DLD1 (cell line): Measurements from ENCODE around the gene MERTK.
"Not testable (repeated sequence)": the region's sequence is repeated elsewhere in the genome, so short reads cannot be mapped to it uniquely, and the experiment has no call there.

Source experiments
- in situ Hi-C: cut with HindIII; loops from 2 replicates; pipeline ENCODE4 v1.10.0; 2017; ENCODE audit warnings: low sequenced_read_pairs

The MERTK gene

GRCh38 chr2:111909079-111909478 lies 10.7 kb downstream of the MERTK start:
- in situ Hi-C loops = no loop called here

- in situ Hi-C loops = not testable (repeated sequence)
These were observed 11.6 kb downstream of the MERTK start for GRCh38 chr2:111909997-111910396.

- in situ Hi-C loops = no loop called here
These were observed 12.3 kb downstream of the MERTK start for GRCh38 chr2:111910609-111911277.

GRCh38 chr2:111911295-111911977 lies 13.0 kb downstream of the MERTK start:
- in situ Hi-C loops = not testable (repeated sequence)

- in situ Hi-C loops = no loop called here
These were observed 14.1 kb downstream of the MERTK start for GRCh38 chr2:111912547-111912946.

DNA sequence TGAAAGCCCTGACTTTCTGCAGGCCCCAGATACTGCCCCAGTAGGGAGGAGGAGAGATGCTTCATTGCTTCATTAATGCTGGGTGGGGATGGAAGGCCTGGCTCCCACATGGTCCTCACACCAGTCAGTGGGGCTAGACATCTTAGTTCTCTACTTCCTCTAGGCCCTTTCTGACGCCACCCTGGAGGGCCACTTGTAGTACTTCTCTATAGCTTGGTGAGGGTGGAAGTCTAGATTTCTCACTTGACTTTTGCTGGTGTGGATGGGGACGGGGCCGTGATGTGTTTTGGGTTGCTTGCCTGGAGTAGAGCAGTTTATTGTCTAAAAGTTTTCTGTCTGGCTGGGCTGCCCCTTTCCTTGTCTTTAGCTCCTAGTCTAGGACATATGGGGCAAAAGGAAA lies 18.7 kb downstream of the MERTK start:
- in situ Hi-C loops = no loop called here

GRCh38 chr2:111918383-111918806 lies 20.0 kb downstream of the MERTK start:
- in situ Hi-C loops = no loop called here

DNA sequence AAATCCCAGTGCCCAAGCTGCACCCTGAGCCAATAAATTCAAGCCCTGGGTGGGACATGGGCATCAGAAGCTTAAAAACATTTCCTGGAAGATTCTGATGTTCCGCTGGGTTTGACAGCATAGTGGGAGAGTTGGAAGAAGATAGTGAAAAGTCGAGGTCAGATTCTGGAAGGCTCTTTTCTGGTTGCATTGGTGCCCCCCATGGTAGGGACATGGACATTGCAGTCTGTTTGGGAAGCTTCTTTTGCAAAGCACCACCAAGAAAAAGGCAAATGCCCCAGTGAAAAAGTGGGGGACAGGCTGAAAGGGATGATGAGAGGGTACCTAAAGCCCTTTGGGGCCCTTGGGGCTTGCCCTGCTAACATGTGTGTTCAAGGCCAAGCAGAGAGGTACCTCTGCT lies 21.0 kb downstream of the MERTK start:
- in situ Hi-C loops = no loop called here

DNA sequence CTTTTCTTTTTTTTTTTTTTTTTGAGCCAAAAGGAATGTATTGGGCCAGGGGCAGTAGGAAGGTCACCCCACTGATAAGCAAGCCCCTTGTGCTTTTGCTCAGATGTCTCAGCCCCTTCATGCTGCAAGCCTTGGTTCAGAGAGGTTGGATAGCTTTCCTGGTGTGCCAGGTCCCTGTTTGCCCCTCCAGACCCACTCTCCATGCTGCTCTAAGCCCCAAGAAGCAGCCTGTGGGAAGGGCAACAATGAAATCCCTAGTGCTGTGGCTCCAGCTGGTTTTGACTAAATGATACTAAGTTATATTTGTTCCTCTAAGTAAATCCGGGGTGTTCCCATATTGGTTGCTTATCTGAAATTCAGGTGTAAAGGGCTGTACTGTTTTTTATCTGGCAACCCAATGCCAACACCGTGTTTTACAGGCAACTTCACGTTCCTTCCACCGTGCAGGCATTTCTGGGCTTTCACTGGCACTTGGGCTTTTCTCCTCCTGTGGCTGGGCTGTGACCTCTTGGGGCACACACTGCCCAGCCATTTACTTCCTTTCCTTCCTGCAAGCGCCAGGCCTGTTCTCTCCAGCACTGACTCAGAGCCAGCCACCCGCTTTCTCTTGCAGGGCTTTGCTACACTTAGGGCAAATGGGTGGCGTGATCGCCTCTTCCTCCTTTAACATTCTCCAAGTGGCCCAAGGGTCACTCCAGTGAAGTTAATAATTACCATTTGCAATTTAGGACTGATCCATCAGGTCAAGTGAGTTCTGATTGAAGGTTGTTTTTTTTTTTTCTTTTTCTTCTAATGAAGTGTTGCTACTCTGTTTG lies 21.6 kb downstream of the MERTK start:
- in situ Hi-C loops = no loop called here

DNA sequence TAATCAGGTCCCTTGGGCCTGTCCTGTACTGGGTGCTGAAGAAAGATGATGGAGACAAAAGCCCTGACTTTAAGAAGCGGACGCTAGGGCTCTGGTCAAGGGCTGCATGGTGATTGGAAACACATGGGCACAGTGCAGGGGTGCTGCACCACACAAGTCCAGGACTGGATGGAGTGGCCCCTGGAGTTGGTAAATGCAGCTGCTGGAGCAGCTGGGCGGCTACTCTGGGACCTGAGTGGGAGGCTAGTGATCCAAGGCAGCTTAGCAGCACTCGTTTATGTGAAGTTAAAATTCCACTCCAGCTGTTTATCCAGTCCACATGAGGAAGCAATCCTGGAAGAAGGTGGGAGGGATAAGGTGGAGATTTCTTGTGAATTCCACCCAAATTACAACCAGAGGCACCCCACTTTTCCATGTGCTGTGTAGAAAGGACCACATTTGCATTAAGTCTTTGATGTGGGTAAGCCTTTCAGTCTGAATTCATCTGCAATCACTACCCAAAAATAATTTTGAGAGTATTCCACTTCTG lies 24.9 kb downstream of the MERTK start:
- in situ Hi-C loops = no loop called here

GRCh38 chr2:111924617-111925107 lies 26.3 kb downstream of the MERTK start:
- in situ Hi-C loops = no loop called here

- in situ Hi-C loops = no loop called here
These were observed 29.3 kb downstream of the MERTK start for GRCh38 chr2:111927723-111928122.

- in situ Hi-C loops = no loop called here
These were observed 32.0 kb downstream of the MERTK start for GRCh38 chr2:111930409-111930808.

DNA sequence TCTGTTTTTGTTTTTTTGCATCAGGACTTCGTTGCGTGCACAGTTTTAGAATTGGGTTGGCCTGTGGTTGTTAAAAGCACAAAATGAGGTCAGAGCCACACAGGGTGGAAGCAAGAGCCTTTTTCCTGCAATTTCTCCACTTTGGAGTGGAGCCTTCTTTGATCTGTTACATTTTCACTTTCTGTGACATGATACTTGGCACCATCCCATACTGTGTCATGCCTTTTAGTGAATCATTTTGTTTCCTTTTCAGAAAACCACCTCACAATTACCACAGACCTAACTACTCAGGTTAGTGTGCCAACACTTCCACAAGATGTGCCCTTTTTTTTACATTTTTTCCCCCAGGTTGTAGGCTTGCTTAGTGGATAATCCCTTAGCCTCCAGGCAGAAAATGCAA lies 32.5 kb downstream of the MERTK start:
- in situ Hi-C loops = no loop called here

DNA sequence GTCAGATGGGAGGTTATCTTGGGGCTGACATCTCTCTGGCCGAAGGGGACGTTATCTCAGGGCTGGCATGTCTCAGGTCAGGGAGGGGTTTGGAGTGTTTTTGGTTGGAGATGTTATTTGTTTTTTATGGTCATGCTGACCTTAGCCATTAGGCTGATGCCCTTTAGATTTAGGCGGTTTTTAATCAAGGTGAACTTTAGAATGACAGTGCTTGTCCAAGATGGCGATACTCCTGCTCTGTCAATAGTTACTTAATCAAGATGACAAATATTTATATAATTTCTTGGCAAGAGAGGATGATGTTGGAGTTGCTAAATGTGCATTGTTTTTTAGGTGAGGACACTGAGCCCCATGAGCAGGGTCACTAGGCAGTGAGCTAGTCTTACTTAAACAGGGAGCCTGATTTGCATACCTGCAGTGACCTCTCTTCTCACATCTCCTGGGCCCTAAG lies 34.5 kb downstream of the MERTK start:
- in situ Hi-C loops = no loop called here

GRCh38 chr2:111933900-111934299 lies 35.5 kb downstream of the MERTK start:
- in situ Hi-C loops = not testable (repeated sequence)

DNA sequence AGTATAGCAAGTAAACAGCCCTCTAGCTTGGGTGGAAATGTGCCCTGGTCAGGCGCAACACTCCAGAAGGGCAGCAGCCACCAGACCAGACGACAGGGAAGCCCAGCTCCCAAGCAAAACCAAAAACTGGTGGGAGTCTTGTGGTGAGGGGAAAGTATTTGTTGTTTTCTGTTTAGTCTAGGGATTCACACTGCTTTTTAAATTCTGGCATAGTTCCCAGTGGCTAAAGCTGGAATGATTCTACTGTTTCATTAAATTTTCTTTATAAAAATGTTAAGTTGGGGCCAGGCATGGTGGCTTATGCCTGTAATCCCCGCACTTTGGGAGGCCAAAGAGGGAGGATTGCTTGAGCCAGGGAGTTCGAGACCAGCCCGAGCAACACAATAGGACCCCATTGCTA lies 38.5 kb downstream of the MERTK start:
- in situ Hi-C loops = no loop called here

- in situ Hi-C loops = no loop called here
These were observed 40.0 kb downstream of the MERTK start for GRCh38 chr2:111938392-111938791.

DNA sequence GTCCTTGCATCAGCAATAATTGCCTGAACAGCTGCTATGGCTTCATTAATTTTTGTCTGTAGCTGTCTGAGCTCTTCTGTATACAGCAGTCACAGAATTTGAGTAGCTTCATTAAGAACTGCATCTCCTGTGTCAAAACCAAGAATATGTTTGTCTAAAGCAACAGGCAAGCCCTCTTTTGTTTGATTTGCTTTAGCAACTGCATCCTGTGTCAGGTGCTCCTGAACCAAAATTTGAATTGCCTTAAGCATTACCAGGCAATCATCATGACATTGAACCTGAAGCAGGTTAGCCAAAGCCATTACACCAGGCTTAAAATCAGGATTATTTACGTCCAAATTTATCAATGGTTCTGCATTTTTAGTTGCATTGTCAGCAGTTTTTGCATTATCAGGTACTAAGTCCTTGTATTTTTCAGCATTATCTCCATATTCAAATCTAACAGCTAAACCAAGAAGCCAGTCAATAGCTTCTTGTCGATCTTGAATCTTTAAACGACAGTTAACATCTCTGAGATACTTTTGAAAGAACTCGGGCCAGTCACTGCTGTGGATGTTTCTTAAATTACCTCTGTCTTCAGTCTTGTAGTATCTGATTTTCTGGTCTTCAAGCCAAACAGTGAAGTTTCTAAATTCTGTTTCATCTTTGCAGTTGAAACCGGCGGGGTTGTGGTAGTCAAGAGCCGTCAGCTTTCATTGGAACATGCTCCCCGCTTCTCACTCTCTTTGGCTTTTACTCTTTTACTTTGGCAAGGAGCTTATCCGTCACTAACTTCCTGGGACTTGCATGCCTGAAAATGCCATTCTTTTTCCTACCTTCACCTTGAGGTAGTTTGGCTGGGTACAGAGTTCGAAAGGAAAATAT lies 42.2 kb downstream of the MERTK start:
- in situ Hi-C loops = no loop called here

GRCh38 chr2:111941531-111941930 lies 43.1 kb downstream of the MERTK start:
- in situ Hi-C loops = no loop called here
